HG02981 (cell line): ENCODE data around the gene TIMP2.
"Not testable (repeated sequence)": the region's sequence is repeated elsewhere in the genome, so short reads cannot be mapped to it uniquely, and the experiment has no call there.

Source experiments
- ATAC-seq: cut with Tn5 transposase; IDR thresholded peaks from one replicate; pipeline ENCODE4 v1.9.1; 2021; ENCODE audit warnings: mild to moderate bottlenecking, moderate library complexity; ENCODE audit not compliant: unreplicated experiment

The TIMP2 gene

DNA sequence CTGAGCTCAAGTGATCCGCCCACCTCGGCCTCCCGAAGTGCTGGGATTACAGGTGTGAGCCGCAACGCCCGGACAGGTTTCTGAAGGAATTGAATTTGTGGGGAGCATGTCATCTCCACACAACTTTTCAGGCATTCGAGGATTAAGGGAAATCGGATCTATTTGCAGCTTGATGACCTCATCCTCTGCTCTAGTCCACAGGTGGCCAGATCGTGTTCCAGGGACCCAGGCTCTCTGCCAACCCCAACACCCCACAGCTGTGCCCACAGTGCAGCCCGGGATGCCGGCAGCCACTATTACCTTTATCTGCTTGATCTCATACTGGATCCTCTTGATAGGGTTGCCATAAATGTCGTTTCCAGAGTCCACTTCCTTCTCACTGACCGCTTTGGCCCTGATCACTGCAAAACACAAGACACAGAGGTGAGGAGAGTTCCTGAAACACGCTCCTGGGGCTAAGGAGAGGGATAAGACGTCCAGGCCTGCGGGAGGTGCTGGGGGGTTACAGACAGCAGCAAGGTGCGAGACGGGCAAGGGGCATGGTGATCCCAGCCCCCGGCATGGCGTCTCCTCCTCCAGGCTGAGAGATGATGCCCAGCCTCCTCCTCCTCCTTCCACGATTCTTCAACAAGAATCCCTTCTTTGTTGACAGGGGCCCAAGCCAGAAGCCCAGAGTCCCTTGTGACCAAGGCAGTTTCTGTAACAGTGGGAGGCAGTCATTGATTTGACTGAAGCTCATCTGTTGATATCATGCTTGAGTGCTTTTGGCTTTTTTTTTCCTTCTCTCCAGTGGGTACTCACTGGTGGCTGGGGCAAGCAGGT, 51.5 kb downstream of the TIMP2 start:
- no peak for ATAC-seq

DNA sequence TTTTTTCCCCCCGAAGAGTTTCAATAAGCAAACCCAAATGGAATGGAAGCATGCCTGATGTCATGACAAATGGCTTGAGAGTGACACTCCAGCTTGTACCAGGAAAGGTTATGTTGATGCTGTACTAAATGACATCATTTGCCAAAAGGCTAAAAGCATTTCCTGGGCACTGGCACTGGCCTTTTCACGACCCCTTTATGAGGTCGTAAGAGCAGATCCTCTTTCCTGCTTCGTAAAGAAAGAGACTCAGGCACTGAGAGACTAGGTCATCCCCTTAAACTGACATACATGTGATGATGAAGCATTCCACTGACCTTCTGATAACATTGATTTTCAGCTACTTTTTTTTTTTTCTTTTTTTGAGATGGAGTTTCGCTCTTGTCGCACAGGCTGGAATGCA, 52.7 kb downstream of the TIMP2 start:
- ATAC-seq, result no peak

DNA sequence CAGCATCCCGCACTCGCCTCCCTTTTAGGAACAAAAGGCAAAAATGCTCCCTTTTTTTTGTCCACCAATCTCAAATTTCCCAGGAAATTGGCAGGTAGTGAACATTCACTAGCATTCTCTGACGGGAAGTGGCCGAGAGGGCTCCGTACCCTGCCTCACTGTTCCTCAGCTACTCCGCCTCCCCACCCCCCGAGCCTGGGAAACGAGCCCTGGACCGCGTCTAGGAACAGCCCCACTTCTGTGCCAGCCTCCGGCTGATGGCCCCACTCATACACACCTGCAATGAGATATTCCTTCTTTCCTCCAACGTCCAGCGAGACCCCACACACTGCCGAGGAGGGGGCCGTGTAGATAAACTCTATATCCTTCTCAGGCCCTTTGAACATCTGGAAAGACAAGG, 54.6 kb downstream of the TIMP2 start:
- ATAC-seq, result no peak

DNA sequence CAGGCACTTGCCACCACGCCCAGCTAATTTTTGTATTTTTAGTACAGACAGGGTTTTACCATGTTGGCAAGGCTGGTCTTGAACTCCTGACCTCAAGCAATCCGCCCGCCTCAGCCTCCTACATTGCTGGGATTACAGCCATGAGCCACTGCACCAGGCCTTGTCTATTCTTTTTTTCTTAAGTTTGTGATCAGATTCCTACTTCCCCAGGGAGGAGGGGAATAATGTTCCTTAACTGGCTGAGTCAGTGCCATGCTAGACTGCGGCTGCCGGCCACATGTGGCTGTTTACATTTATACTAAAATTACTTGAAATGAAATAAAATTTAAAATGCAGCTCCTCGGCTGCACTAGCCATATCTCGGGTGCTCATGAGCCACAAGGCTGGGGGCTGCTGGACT, 56.8 kb downstream of the TIMP2 start:
- ATAC-seq, result no peak

DNA sequence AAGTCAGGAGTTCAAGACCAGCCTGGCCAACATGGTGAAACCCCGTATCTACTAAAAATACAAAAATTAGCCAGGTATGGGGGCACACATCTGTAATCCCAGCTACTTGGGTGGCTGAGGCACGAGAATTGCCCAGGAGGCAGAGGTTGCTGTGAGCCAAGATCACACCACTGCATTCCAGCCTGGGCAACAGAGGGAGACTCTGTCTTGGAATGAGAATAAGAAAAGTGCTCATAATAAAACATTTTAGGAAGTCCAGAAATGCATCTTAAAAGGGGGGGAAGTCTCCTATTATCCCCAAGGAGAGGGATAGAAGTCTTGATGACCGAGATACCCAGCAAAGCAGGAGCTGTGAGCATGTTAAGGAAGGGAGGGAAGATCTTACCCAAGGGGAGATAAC, 58.1 kb downstream of the TIMP2 start:
- ATAC-seq, result not testable (repeated sequence)

DNA sequence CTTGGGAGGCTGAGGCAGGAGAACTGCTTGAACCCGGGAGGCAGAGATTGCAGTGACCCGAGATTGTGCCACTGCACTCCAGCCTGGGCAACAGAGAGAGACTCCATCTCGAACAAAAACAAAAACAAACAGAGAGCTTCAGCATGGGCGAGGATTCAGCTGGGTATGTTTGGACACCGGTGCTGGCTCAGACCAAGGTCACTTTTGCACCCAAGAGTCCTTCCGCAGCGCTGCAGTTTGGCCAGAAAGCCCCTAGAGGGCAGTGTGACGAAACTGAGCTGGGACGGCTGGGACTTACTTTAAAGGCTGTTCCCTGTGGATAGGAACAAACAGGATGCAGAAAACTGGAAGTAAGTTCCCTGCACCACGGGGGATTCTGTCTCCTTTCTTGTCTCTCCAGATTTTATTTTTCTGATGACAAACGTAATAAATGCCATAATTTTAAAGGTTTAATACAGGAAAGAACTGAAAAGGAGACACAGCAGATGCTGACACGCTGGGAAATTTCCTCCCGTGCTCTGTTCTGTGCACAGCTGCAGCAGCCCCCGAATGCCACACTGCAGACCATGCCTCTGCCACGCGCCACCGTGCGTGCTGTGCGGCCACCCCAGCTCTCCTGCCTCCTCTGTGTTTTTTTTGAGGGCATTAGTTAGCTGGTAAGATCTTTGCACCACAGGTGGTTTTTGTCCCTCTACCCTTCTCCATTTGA, 59.4 kb downstream of the TIMP2 start:
- ATAC-seq, result no peak

DNA sequence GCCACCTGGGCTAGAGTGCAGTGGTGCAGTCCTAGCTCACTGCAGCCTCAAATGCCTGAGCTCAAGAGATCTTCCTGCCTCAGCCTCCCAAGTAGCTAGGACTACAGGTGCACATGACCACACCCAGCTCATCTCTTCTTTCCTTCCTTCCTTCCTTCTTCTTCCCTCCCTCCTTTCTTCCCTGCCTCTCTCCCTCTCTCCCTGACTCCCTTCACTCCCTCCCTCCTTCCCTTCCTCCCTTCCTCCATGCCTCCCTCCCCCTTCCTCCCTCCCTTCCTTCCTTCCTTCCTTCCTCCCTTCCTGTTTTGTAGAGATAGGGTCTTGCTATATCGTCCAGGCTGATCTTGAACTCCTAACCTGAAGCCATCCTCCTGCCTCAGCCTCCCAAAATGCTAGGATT, 61.1 kb downstream of the TIMP2 start:
- ATAC-seq, result no peak

DNA sequence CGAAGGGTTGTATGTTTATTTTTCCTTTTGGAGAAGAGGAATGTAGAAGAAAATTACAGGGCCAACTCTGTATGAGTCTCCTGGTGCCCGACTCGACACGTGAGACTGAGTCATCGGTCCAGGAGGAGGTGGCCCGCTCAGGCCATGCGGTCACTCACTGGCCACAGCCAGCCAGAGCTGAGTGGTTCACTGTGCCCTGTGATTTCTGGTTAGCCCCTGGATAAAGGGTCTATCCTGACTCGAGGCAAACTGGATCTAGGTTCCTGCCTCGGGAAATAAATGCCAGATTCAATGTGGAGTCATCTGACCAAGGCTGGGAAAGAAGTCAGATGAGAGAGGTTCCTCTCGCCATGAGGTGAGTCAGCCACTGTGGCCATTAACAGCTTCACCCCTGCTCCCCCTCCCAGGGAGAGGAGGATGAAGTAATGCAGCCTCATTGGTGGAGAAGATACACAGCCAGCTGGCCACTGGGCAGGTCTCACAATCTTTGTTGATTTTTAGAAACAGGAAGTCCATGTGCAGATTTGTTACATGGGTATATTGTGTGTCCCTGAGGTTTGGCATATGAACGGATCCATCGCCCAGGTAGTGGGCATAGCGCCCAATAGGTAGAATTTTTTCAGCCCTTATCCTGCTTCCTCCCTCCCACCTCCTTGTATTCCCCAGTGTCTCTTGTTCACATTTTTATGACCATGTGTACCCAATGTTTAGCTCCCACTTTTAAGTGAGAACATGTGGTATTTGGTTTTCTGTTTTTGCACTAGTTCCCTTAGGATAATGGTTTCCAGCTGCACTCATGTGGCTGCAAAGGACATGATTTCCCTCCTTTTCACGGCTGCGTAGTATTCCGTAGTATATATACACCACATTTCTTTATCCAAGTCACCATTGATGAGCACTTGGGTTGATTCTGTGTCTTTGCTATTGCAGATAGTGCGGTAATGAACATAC, 62.8 kb downstream of the TIMP2 start:
- ATAC-seq, result no peak

DNA sequence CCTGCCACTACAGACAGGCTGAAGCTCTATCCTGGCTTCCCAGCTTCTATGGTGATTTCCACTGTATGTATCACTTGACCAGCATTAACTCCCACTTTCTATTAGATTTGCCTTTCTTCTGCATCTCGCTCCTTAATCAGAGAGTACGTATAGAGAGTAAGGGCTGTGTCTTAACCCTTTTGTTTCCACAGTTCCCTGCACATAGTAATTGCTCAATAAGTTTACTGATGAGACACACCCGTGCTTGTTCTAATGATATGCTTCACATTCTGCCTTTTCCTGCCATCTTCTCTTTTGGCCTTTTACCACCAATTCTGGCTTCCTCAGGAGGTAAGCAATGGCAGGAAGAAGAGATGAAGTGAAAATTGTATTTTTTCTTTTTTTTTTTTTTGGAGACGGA, 64.0 kb downstream of the TIMP2 start:
- no peak for ATAC-seq

DNA sequence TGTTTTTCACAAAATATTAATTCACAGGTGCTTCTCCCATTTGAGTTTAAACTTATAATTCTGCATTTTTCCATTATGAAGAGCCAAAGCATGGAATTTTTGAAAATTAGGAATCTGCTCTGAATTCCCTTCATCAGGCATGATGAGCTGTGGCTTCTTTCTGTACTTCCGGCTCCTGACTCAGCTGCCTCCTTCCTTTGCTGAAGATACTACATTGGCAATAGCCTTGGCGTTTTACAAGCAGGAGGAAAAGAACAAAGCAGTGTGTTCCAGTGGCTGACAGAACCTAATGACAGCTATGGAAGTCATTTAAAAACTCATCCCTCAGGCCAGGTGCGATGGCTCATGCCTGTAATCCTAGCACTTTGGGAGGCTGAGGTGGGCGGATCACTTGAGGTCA, 66.1 kb downstream of the TIMP2 start:
- ATAC-seq, result no peak

DNA sequence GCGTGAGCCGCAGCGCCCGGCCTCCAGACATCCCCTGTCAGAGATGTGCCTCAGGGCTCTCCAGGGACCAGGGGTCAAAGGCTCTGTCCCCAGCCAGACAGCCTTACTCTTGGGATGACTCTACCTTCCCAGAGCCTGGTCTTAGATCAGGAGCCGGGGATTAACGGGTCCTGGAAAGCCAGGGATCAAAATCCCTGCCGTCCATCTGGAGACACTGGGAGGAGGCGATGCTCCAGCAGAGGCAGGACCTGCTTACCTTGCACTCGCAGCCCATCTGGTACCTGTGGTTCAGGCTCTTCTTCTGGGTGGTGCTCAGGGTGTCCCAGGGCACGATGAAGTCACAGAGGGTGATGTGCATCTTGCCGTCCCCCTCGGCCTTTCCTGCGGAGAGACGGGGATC, 67.9 kb downstream of the TIMP2 start:
- no peak for ATAC-seq

DNA sequence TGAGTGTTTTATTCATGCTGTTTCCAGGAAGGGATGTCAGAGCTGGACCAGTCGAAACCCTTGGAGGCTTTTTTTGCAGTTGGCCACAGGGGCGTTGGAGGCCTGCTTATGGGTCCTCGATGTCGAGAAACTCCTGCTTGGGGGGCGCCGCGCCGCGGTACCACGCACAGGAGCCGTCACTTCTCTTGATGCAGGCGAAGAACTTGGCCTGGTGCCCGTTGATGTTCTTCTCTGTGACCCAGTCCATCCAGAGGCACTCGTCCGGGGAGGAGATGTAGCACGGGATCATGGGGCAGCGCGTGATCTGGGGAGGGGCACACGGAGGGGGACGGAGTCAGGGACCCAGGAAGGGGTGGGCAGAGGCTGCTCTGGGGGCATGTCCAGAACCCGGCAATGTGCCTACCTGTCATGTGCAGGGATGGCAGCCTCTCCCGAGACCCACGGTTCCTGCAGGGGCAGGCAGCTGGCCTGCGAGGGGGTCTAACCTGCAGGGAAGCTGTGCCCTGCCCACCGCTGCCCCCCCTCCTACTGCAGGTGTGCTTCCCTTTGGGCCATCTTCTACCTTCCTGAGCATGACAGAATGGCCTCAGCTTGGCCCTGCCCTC, 69.5 kb downstream of the TIMP2 start:
- no peak for ATAC-seq

DNA sequence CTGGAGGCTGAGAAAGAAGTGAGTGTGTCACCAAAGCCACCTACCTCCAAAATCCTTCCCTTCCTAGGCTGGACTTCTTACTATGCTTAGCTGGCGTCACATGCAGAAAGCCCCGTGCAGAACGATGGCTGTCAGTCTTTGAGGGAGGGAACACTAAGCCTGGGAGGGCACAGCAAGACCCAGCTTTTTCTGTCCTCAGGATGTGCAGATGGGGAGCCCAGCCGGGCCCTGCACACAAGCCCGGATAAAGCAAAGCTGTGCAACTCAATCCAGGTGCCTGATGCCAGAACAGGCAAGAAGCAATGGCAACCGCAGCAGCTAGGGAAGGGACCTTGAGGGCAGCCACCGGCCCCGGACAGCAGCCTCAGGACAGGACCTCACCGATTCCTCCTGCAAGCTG, 70.7 kb downstream of the TIMP2 start:
- ATAC-seq, result no peak

DNA sequence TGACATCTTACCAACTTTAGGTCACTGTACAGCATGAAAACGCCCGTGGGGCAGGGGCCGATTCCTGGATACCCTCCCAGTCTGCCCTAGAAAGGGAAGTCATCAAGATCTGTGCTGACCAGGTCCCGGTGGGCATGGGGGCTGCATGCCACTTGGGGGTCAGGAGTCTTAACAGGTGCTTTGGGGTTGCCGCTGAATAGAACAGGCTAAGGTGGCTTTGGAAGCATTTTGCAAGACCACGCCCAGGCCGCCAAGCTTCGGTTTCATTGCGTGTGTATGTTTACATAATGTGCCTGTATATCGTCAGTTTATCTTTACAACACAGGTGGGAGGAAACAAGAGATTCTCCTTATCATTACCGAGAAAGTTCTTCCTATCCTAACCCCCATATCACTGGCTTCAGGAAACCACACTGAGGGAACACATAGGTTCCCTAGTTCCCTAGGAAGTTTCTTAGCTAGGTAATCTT, 71.2 kb downstream of the TIMP2 start:
- ATAC-seq, result no peak

DNA sequence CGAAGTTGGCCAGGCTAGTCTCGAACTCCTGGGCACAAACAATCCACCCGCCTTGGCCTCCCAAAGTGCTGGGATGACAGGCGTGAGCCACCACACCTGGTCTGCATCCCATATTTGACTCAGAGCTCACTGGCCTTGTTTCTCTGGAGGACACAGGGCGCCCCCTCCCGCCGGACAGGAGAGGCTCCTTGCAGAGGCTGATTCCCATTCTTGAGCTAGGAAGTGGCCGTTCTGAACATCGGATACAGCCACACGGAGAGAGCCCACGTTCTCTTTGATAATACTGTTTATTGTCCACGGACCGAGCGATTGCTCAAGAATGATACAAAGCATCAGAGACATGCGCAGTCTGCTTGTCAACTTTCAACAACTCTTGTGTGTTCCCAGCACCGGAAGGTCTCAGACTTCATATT, 72.5 kb downstream of the TIMP2 start:
- no peak for ATAC-seq

DNA sequence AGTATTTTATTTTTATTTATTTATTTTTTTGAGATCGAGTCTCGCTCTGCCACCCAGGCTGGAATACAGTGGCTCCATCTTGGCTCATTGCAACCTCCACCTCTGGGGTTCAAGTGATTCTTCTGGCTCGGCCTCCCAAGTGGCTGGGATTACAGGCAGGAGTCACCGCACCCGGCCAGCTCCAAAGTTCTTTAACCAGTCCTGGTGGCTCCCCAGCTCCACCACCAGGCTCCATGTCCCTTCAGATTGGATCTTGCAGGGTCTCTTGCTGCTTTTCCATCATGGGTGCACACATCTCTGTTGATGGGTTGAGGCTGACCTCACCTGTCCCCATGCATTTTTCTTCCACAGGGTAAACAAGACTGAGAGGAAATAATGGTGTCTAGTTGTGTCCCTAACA, 76.2 kb downstream of the TIMP2 start:
- no peak for ATAC-seq

DNA sequence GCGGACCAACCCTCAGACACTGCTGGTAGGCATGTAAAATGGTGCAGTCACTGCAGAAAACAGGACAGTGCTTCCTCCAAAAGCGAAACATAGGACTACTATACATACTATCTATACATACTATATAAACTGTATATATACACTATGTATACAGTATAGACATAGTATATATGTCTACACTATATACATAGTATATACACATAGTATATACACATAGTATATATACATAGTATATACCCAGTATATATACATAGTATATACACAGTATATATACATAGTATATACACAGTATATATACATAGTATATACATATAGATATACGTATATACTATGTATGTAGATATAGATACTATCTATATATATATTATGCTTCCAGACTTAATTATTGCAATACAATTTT, 78.1 kb downstream of the TIMP2 start:
- no peak for ATAC-seq

DNA sequence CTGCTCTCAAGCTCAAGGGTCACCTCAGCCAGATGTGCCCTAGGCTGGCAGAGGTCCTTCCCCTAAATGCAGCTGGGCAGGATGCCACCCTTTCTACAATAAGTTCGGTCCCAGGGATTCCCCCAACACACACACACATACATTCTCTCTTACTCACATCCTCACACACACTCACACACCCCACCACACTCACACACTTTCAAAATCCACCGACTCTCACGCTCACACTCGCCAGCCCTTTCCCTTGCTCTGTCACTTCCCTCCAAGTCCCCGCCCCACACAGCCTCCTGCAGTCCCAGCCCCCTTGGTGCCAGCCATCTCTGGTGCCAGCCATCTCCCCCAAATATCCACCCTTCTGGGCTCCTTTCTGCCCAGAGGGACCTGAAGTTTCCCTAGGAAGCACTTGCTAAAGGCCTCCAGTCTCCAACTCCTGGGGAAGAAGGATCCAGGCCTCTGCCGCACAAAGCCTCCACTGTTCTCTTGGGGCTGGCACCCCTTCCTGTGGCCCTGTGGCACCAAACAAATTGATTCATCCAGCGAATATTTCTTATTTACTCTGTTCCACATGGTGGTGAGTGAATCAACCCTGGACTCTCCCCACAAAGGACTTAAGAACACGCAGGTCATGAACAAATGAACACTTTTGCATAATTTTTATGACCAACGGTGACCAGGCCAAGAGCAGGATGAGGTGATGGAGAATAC, 80.7 kb downstream of the TIMP2 start:
- no peak for ATAC-seq

DNA sequence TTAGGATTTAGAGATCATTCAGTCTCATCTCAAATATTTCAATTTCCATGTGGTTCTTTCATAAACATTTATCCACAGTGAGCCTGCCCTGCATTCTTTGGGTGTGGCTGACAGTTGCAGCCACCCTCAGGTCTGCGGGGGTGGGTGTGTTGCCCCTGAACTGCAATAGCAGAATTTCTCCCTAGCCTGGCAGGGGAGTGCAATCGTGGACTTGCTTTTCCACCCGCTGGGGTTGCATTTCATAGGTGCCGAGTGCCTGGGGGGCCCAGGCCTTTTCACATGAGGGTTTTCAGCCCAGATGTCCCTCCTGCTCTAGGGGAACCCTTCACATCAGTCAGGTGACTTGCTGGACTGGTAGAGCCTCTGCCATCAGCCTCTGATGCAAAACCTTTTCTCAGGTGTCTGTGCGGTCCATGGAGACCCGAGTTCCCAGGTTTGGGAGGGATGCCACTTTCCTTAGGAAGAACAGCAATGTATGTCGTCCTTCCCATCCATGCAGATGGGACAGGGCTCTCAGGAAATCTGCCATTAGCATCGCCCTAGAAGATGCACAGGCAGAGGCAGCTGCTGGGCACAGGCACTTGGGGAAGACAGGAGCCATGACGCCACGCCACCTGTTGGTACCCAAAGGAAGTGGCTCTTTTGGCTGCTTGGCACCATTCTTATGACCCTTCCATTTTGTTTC, 82.2 kb downstream of the TIMP2 start:
- ATAC-seq, result no peak
